Embryonic facial prominence (tissue), 1 donor: ENCODE data around the gene TAF8.
"Not testable (repeated sequence)": the region's sequence is repeated elsewhere in the genome, so short reads cannot be mapped to it uniquely, and the experiment has no call there.

ENCODE experiments used
- DNase-seq: peaks from one replicate; pipeline ENCODE4 v3.0.0-alpha.2; 2016; ENCODE audit errors: extremely low spot score

Gene TAF8

DNA sequence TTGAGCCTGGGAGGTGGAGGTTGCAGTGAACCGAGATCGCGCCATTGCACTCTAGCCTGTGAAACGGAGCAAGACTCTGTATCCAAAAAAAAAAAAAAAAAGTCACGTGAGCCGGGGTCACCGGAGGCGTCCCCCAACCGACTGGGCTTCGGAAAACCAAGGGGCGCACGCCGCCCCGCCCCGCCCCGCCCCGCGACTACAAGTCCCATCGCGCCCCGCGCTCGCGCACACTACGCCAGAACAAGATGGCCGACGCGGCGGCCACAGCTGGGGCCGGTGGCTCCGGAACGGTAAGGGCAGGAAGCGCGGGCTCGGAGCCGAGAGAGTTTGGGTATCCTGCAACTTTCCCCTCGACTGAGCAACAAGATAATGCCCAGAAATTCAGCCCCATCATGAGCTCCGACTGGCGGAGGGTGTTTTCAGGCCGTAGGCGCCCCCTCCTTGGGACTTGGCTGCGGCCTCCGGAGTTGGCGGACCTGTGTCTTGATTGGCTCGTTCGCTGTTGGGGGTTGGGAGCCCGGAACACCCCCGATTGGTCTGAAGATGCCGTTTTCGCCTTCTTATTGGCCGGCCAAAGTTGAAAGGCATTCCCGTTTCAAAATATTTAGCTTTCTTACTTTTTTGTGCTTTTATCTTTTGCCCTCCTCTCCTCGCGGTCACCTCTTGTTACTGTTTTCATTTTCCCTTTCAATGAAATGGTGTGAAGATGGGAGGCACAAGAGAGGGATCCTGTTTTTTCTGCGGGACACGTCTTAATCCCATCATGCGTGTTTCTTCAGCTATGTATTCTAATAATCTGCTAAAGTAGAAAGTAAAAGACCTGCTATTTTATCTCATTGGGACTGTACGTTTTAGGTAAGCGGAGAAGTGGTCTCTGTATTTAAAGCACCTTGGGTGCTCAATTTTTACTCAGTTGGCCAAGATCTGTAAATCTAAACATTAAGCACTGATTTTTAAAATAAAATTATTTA, at the start of gene TAF8:
Gene TAF8, plus strand, starts transcription at position 228 of the 971 bp plus-strand sequence. Its CDS starts 18 bp downstream, at position 246.
- DNase-seq = peak; percentile 82

DNA sequence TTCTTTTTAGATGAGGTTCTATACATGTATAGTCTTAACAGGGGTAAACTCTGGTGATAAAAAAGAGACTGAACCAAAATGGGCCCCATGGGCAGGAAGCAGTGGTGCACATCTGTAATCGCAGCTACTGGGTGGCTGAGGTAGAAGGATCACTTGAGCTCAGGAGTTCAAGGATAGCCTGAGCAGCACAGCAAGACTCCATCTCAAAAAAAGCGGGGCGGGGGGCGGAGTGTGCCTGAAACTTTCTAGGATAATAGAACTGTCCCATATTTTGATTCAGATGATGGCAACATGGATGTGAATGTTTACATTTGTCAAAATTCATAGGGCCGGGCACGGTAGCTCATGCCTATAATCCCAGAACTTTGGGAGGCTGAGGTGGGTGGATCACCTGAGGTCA, 48.8 kb upstream of the TAF8 start:
- DNase-seq = no peak

DNA sequence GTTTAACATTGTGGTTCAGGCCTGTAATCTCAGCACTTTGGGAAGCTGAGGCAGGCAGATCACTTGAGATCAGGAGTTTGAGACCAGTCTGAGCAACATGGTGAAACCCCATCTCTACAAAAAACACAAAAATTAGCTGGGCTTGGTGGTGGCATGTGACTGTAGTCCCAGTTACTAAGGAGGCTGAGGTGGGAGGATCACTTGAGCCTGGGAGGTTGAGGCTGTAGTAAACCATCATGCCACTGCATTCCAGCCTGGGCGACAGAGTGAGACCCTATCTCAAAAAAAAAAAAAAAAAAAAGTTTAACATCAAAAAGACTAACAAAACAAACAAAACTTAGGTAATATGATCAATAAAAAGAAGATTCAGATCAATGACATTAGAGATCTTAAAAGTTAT, 46.7 kb upstream of the TAF8 start:
- not testable (repeated sequence) for DNase-seq

DNA sequence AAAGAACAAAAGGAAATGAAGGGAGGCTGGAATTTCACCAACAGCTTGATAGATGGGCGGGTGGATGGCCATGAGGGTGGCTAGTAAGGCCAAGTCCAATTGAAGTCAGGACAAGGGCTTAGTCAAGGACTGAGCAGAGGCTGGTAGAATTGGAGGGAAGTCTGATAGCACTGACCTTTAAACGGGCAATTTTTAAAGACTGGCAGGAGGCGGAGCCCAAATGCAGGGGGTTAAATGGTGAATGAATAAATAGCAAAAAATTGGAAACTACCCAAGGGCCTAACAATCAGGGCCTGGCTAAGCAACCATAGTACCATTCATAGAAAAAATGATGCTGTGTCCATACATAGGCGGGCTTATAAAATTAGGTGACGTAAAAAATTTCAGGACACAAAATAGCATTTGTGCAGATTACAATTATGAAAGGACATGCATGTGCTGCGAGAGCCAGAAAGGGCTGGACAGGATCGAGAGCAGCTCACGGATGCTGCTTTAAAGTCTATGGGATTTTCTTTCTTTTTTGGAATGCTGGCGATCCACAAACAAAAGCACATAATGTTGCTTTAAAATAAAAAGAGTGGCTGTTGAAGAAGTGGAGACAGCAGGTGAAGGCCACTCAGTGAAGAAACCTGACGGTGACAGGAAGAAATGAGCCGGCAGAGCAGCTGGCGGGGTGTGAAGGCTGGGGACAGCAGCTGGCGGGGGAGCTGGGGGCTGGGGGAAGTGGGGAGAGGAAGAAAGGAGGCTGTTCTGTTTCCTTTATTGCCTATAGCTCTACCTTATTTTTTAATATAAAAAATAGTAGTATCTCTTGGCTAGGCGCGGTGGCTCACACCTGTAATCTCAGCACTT, 42.8 kb upstream of the TAF8 start:
- no peak for DNase-seq

DNA sequence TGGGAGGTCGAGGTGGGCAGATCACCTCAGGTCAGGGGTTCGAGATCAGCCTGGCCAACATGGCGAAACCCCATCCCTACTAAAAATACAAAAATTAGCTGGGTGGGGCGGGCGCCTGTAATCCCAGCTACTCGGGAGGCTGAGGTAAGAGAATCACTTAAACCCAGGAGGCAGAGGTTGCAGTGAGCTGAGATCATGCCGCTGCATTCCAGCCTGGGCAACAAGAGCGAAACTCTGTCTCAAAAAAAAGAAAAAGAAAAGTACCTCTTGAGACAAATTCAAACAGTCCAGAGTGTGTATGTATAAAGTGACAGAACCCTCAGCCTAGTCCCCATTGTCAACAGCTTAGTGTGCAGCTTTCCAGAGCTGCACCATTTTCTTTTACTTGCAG, 42.2 kb upstream of the TAF8 start:
- DNase-seq = not testable (repeated sequence)

DNA sequence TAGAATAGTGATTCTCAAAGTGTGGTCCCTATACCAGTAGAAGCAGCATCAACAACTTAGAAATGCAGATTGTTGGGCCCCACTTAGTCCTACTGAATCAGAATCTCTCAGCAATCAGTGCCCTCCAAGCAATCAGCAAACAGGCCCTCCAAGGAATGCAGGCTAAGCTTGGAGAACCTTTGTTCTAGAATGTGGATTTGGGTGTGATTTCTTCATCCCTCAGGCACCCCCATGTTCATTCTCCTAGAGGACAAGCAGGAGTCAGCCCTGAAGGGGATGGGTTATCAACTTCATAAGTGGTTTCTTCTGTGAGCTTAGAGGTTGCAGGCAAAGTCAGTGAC, 40.5 kb upstream of the TAF8 start:
- no peak for DNase-seq

DNA sequence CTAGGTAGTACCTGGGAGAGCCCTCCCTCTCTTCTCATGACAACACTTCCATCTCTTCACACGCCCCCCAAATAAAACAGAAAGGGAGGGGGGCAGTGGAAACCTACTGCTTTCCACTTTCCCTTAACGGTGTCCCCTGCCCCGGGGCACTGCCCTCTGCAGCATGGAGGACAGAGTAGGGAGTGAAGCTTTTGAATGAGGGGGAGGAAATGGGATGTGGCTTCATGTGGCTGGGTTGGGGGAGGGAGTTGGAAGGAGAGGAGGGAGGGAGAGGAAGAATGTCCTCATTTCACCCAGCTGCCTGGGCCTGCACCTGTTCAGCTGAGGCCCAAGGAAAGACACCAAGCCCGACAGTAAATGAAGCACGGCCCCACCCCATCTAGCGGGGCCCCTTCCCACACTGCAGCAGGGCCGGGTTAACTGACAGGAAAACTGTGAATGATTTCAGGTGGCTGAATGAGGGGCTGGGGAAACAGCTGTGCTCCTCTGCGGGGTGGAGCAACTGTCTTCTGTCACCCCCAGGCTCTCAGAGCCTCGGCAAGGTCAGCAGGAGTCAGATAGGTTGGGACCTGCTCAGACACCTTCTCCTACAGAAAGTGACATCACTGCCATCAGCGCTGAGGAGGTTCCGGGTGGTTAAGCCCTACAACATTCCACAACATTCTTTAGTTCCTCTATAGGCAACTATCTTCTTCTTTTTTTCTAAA, 40.0 kb upstream of the TAF8 start:
- DNase-seq = no peak

DNA sequence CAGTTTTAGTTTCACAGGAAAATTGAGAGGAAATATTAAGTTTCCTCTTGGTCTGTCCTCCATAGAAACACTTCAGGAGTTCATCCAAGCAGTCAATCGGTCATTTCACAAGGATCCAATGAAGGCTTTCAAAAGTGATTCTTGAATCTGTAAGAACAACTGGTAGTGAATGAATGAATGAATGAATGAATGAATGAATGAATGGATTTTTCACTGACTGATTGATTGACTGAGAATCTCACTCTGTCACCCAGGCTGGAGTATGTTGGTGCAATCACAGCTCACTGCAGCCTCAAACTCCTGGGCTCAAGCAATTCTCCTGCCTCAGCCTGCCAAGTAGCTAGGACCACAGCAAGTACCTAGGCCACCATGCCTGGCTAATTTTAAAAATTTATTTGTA, 39.4 kb upstream of the TAF8 start:
- DNase-seq = no peak

DNA sequence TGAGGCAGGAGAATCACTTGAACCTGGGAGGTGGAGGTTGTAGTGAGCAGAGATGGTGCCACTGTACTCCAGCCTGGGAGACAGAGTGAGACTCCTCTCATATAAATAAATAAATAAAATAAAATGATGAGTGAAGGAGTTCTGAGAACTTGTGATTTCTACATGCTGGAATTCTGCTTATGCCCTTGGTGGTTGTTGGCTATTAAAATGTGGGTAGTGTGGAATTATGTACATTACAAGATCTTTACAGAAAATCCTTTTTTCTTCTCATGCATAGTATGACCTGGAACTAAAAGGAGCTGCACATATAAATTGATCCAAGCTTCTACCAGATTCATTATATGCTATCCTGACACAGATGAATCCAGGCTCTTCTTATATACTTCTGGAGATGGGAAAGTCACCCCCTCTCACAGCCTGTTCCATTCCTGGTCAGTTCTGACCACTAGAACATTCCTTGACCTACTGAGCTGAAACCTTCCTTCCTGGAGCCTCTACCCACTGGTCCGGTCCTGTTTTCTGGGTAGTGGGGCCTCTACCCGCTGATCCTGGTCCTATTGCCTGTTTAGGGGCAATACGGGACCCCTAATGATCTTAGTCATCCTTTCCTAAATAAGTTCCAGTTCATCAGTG, 37.7 kb upstream of the TAF8 start:
- DNase-seq = no peak

DNA sequence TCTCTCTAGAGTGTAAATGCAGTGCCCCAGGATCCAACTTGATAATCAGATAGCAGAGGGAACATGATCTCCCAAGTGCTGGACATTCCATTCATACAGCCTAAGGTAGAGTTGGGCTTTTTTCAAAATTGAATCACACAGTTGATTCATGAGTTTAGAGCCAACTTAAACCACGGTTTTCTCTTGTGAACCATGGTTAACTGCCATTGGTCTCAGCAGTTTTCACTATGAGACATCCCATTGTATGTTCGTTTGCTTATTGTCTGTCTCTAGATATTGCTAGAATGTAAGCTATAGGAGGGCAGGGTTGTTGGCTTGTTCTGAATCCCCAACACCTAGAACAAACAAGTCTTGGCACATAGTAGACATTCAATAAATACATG, 37.2 kb upstream of the TAF8 start:
- DNase-seq = no peak

DNA sequence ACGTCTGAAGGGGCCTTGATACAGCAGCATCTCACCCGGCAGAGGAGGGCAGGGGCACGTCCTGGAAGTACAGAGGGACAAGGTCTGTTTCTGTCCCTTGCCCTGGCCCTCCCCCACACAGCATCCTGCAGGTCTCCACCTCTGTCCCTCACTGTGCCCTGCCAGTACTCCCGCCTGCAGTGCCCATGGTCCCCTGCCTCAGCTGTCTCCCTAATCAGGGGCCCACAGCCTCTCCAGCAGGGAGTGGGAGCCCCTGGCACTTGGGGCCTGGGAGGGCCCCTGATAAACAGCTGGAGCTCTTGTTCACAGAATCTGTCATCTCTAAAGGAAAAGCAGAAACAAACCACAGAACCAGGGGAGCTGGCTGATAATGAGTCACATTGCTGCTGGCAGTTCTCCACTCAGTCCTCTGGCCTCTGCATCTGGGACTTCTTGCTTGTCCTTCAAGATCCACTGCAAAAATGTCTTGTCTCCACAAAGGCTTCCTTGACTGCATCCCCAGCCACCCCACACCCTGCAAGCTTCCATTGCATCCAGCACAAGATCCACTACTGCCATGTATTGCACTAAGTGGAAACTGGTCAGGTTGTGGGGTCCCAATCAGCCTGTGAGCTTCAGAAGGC, 33.2 kb upstream of the TAF8 start:
- no peak for DNase-seq

DNA sequence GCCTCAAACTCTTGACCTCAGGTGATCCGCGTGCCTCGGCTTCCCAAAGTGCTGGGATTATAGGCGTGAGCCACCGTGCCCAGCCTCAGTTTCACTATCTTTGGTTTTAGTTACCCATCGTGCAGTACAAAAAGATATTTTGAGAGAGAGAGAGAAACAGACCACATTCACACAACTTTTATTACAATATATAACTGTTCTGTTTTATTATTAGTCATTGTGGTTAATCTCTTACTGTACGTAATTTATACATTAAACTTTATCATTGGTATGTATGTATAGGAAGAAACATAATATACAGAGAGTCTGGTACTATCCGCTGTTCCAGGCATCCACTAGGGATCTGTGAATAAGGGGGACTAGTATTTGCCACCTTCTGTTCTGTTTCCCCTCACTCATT, 29.4 kb upstream of the TAF8 start:
- DNase-seq = no peak

DNA sequence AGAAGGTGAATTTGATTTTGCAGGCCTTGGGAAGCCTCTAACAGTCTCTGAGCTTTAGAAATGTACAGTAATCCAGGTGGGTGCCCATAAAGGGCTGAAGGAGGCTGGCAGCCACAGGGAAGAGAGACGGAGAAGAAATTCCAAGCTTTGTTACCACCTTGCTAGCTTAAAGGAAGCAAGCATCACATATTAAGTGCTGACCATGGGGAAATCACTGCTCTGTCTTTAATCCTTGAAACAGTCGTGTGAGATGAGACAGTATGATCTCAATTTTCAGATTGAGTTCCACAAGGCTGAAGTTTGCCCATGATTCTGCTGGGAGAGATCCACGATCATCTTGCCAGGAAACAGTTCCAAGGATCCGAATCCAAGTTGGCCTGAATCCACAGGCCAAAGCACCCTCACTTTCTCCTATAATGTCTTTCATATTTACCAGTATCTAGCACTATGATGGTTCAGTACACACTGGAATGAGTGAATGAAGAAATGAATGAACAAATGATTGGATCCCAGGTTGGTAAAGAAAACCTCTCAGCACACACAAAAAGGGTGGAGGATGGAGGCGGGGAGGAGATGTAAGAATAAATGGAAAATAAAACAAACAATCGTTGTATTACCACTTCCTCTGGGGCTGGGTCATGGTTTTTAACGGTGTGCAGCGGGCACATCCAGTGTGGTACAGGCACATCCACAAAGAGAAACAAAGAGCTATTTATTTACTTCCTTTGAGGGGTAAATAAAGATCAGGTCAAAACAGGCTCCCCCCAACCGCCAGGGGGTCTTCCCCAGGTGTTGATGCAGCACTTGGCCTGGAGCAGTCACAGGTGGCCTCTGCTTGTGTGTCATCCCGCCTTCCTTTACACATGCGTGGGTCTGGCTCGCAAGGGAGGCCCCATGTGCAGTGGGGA, 28.2 kb upstream of the TAF8 start:
- no peak for DNase-seq

DNA sequence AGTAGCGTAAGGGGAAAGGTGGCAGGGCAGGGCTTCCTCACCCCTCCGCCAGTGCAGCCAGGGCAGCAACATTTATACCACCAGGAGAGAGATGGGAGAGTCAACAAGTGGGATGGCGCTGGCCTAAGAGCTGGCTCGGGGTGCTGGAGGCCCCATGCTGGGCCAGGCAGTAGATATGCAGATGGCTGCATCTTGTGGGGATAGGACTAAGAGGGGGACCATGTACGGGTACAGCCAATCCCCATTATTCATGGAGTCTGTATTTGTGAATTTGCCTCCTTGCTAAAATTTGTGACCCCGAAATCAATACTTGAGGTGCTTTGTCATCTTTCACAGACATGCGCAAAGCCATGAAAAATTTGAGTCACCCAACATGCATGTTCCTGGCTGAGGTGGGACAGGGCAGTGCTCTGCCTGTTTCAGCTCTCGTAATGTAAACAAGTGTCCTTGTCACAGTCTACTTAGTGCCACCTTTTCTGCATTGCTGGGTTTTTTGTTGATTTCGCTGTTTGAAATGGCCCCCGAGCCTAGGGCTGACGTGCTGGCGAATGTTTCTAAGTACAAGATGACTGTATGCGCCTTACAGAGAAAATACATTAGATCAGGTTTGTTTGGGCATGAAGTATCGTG, 27.5 kb upstream of the TAF8 start:
- DNase-seq = no peak

DNA sequence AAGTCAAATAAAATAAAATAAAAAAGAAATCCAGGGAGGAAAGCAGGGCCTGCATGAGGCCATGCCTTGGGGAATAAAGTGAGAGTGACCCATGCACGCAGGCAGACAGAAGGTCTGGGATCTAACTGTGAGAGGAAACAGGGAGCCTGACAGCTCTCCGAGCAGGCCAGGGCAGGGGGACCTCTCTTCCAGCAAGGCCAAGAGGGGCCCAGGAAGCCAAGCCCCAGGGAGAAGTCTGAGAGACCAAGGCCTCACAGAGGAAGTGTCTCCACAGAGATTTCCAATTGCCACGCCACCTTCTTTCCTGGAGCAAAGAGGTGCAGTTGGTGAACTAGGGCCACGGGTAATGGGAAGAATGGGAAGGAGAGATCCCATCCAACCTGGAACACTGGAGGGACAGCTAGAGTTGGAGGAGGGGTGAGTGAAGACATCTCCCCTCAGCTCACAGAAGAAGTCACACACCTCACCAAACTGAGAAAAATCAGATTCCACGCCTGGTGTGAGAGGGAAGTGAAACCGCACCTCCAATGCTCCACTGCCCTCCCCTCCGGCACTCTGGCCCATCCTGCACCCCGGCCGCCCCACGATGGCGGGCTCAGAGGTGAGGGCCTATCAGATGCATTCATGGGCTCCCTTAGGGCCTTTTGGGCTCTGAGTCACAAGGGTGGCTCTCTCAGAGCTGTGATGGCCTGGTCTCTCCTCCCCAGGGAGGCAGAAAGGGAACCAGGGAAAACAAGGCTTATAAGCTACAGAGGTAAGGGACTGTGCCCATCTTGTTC, 25.1 kb upstream of the TAF8 start:
- no peak for DNase-seq

DNA sequence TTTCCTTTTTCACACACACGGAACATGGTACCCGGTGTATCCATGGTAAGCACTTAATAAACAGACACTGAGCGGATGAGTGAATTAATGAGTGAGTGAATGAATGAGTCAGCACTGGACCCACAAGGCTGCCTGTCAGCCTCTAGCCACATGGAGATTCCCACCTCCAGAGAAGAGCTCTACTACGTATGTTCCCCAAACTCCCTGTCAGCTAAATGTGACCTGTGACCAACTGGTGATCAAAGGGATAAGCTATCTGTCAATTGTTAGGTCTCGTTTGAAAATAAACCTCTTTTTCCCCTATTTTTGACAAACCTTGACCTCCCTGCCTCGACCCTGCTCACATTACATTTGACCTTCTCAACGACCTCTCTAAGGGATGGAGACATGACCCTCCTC, 24.5 kb upstream of the TAF8 start:
- no peak for DNase-seq

GRCh38 chr6:42026540-42026939, 23.8 kb upstream of the TAF8 start:
- no peak for DNase-seq

- DNase-seq = no peak
Measured at GRCh38 chr6:42028234-42029061, 21.9 kb upstream of the TAF8 start.
